Stimulated activated CD4-positive, alpha-beta T cell treated with anti-CD3 and anti-CD28 coated beads, Interleukin-1b, Interleukin-23, amount 100 ng/mL, for 48 hours (primary cell): ENCODE results near the gene CEP57L1.
"Not testable (repeated sequence)": the region's sequence is repeated elsewhere in the genome, so short reads cannot be mapped to it uniquely, and the experiment has no call there.

Source experiments
- DNase-seq: peaks from one replicate; pipeline ENCODE4 v3.0.0-alpha.2; 2020

Gene CEP57L1

GRCh38 chr6:109117346-109118035, 22.2 kb downstream of the CEP57L1 start:
- DNase-seq = no peak

GRCh38 chr6:109118337-109118736, 23.0 kb downstream of the CEP57L1 start:
- DNase-seq = no peak

- DNase-seq = no peak
Observed at GRCh38 chr6:109118871-109119354, 23.6 kb downstream of the CEP57L1 start.

GRCh38 chr6:109121411-109121810, 26.1 kb downstream of the CEP57L1 start:
- no peak for DNase-seq

- no peak for DNase-seq
Observed at GRCh38 chr6:109124219-109124618, 28.9 kb downstream of the CEP57L1 start.

GRCh38 chr6:109125504-109125903, 30.2 kb downstream of the CEP57L1 start:
- DNase-seq = no peak

- no peak for DNase-seq
Observed at GRCh38 chr6:109130065-109130464, 34.8 kb downstream of the CEP57L1 start.

- DNase-seq = not testable (repeated sequence)
Observed at GRCh38 chr6:109135600-109135999, 40.3 kb downstream of the CEP57L1 start.

- DNase-seq = not testable (repeated sequence)
Observed at GRCh38 chr6:109136039-109136438, 40.7 kb downstream of the CEP57L1 start.

- not testable (repeated sequence) for DNase-seq
Observed at GRCh38 chr6:109136530-109136929, 41.2 kb downstream of the CEP57L1 start.

- DNase-seq = no peak
Observed at GRCh38 chr6:109139109-109139508, 43.8 kb downstream of the CEP57L1 start.

GRCh38 chr6:109142067-109142466, 46.8 kb downstream of the CEP57L1 start:
- DNase-seq = not testable (repeated sequence)

GRCh38 chr6:109143191-109143590, 47.9 kb downstream of the CEP57L1 start:
- no peak for DNase-seq

- not testable (repeated sequence) for DNase-seq
Observed at GRCh38 chr6:109148251-109148650, 52.9 kb downstream of the CEP57L1 start.

GRCh38 chr6:109148716-109149115, 53.4 kb downstream of the CEP57L1 start:
- DNase-seq = not testable (repeated sequence)

- no peak for DNase-seq
Observed at GRCh38 chr6:109153752-109154151, 58.4 kb downstream of the CEP57L1 start.

- DNase-seq = no peak
Observed at GRCh38 chr6:109164331-109164730, 69.0 kb downstream of the CEP57L1 start.

GRCh38 chr6:109165392-109165974, 70.2 kb downstream of the CEP57L1 start:
- no peak for DNase-seq

GRCh38 chr6:109166673-109167072, 71.4 kb downstream of the CEP57L1 start:
- no peak for DNase-seq

- no peak for DNase-seq
Observed at GRCh38 chr6:109167562-109167961, 72.3 kb downstream of the CEP57L1 start.

- no peak for DNase-seq
Observed at GRCh38 chr6:109170333-109170732, 75.0 kb downstream of the CEP57L1 start.

- DNase-seq = no peak
Observed at GRCh38 chr6:109172101-109172746, 76.9 kb downstream of the CEP57L1 start.

GRCh38 chr6:109174916-109175315, 79.6 kb downstream of the CEP57L1 start:
- no peak for DNase-seq

- DNase-seq = no peak
Observed at GRCh38 chr6:109178921-109179320, 83.6 kb downstream of the CEP57L1 start.
